Measurements from ENCODE around the gene CSNK2A1. TPM values are rescaled to one million over a fixed set of nuclear protein-coding genes. Genes with fewer than 3 reads are reported as not detected.
"Not testable (repeated sequence)": the region's sequence is repeated elsewhere in the genome, so short reads cannot be mapped to it uniquely, and the experiment has no call there.

The CSNK2A1 gene
- total and polyA plus RNA-seq, 2 experiments from 2014 or later: 85.1 to 244 TPM

- H3K36me3 Mint-ChIP-seq (ENCODE audit: low read depth): no peaks in the 10 kb centered on the region
Observed at GRCh38 chr20:582204-582603, 38.6 kb upstream of the CSNK2A1 start.

GRCh38 chr20:578940-579690 is 35.5 kb upstream of the CSNK2A1 start:
- DNase-seq (ENCODE audit: low spot score); ATAC-seq: not testable (repeated sequence)

More at GRCh38 chr20:582204-582603, 38.6 kb upstream of the CSNK2A1 start:
- DNase-seq (ENCODE audit: low spot score) (no peak), ATAC-seq (no peak)
- H3K27ac Mint-ChIP-seq: peak overlapping the region; percentile 75; the same call in 1 of the 2 replicates
- TF ChIP-seq ZNF462 (CRISPR knock-in tag; IDR thresholded peaks at IDR 0.05) (no peak), ETS1 (IDR thresholded peaks at IDR 0.05) (no peak)
- H3K4me1 Mint-ChIP-seq: peaks cover 5% of the 10 kb centered on the region
- Histone ChIP-seq H3K4me1 (ENCODE audit: insufficient read depth) (no peaks in the 10 kb centered on the region), H2AFZ (peak overlapping the region; percentile 63; the same call in 1 of the 2 replicates), H3K4me3 (no peak overlapping the region), H3K9me2 (ENCODE audit: insufficient read depth) (no peaks in the 10 kb centered on the region), H3K4me2 (0 out of 2 replicates have a peak overlapping the region, but pooled peaks have one; percentile 20), H3K36me3 (ENCODE audit: insufficient read depth) (no peaks in the 10 kb centered on the region), H3K79me2 (replicated peaks; ENCODE audit: insufficient read depth) (no peaks in the 10 kb centered on the region), H3K27me3 (ENCODE audit: insufficient read depth) (no peaks in the 10 kb centered on the region), H3F3A (replicated peaks; ENCODE audit: low read depth) (no peaks in the 10 kb centered on the region), H4K20me1 (replicated peaks; ENCODE audit: insufficient read depth) (no peaks in the 10 kb centered on the region), H3K27ac (ENCODE audit: low read depth) (no peak overlapping the region)
- no peaks in the 10 kb centered on the region; the same call in 2 of the 3 replicates for H3K9me3 Mint-ChIP-seq
- H3K27me3 Mint-ChIP-seq (ENCODE audit: insufficient read depth, low read depth, poor library complexity): peaks cover 4% of the 10 kb centered on the region
- H3K4me3 Mint-ChIP-seq: no peak overlapping the region

More at GRCh38 chr20:578940-579690, 35.5 kb upstream of the CSNK2A1 start:
- H3K4me1 Mint-ChIP-seq: peaks cover 23% of the 10 kb centered on the region
- H3K27ac ChIP-seq (ENCODE audit: low read depth); H3K9me3 Mint-ChIP-seq; H3K9me2 ChIP-seq (ENCODE audit: insufficient read depth); H3K27me3 Mint-ChIP-seq (ENCODE audit: insufficient read depth, low read depth, poor library complexity); H2AFZ ChIP-seq; H3K27ac Mint-ChIP-seq; H3F3A ChIP-seq (replicated peaks; ENCODE audit: low read depth); H3K36me3 ChIP-seq (ENCODE audit: insufficient read depth); H3K4me3 Mint-ChIP-seq; H3K27me3 ChIP-seq (ENCODE audit: insufficient read depth); H3K79me2 ChIP-seq (replicated peaks; ENCODE audit: insufficient read depth); H3K36me3 Mint-ChIP-seq (ENCODE audit: low read depth); H3K4me2 ChIP-seq; H3K4me3 ChIP-seq; H4K20me1 ChIP-seq (replicated peaks; ENCODE audit: insufficient read depth): not testable (repeated sequence)
- H3K4me1 ChIP-seq (ENCODE audit: insufficient read depth): peaks cover 11% of the 10 kb centered on the region
